Fibroblast of lung (primary cell): ENCODE measurements around the gene HMMR. TPM values are rescaled to one million over a fixed set of nuclear protein-coding genes. Genes with fewer than 3 reads are reported as not detected.

ENCODE experiments used
- DNase-seq, 2 donors: peaks; one replicate each; pipeline versions ENCODE4 v3.0.0 to v3.0.0-alpha.2; 2010; ENCODE audit warnings: low read depth in 2 of 2
- H2AFZ ChIP-seq: 2 replicates; pipeline ENCODE4 v1.5.1; 2012; ENCODE audit warnings: low read length, control low read depth, inconsistent platforms
- H3K27ac ChIP-seq: 2 replicates; pipeline ENCODE4 v1.5.1; 2011; ENCODE audit warnings: low read length, control low read depth; ENCODE audit not compliant: insufficient read depth
- H3K27me3 ChIP-seq: 2 replicates; pipeline ENCODE4 v1.5.1; 2011; ENCODE audit warnings: mild to moderate bottlenecking, low read length; ENCODE audit not compliant: control insufficient read depth, insufficient read depth
- H3K36me3 ChIP-seq: 2 replicates; pipeline ENCODE4 v1.5.1; 2011; ENCODE audit warnings: low read length; ENCODE audit not compliant: control insufficient read depth, insufficient read depth
- H3K4me1 ChIP-seq: 2 replicates; pipeline ENCODE4 v1.5.1; 2011; ENCODE audit warnings: low read length; ENCODE audit not compliant: control insufficient read depth, insufficient read depth; ENCODE audit errors: extremely low read depth
- H3K4me2 ChIP-seq: 2 replicates; pipeline ENCODE4 v1.5.1; 2011; ENCODE audit warnings: low read length, control low read depth; ENCODE audit not compliant: insufficient read depth; ENCODE audit errors: extremely low read depth
- H3K4me3 ChIP-seq, 4 experiments: fragments of 200-600 bp in 1 of 4; sonication (generic) in 1 of 4; replicated peaks in 1 of 4; 2 replicates each; pipeline ENCODE4 v1.5.1; 2011 to 2016; ENCODE audit warnings: low read length in 4 of 4, low read depth in 3 of 4, mild to moderate bottlenecking in 3 of 4, control low read depth in 2 of 4, inconsistent platforms in 1 of 4, mixed read lengths in 1 of 4; ENCODE audit not compliant: insufficient read depth in 1 of 4; ENCODE audit errors: control extremely low read depth in 1 of 4
- H3K79me2 ChIP-seq: 2 replicates; pipeline ENCODE4 v1.5.1; 2012; ENCODE audit warnings: mild to moderate bottlenecking, low read length, inconsistent platforms; ENCODE audit not compliant: control insufficient read depth, insufficient read depth
- H3K9ac ChIP-seq: 2 replicates; pipeline ENCODE4 v1.5.1; 2011; ENCODE audit warnings: mild to moderate bottlenecking, low read length, control low read depth; ENCODE audit not compliant: insufficient read depth
- H3K9me3 ChIP-seq: 2 replicates; pipeline ENCODE4 v1.5.1; 2012; ENCODE audit warnings: low read depth, low read length; ENCODE audit not compliant: control insufficient read depth, insufficient read depth
- H4K20me1 ChIP-seq: 2 replicates; pipeline ENCODE4 v1.5.1; 2011; ENCODE audit warnings: low read length; ENCODE audit not compliant: control insufficient read depth, insufficient read depth; ENCODE audit errors: extremely low read depth
- EZH2 ChIP-seq: IDR thresholded peaks from 2 replicates; pipeline ENCODE4 v1.5.1; 2012; ENCODE audit warnings: low read length, control low read depth, mild to moderate bottlenecking; ENCODE audit errors: missing control alignments
- polyA plus RNA-seq, 2 donors: library from polyadenylated mRNA; depleted of rRNA in 1 of 2; stranded (reverse) in 1 of 2; unstranded in 1 of 2; fragments of >200 nt; gene quantifications; 2 replicates each; pipeline ENCODE4 v1.2.1, GENCODE V29; 2011 to 2012; ENCODE audit warnings: missing spikeins in 1 of 2
- total RNA-seq: library from RNA; depleted of rRNA; stranded (reverse); fragments of >200 nt; gene quantifications from 2 replicates; pipeline ENCODE4 v1.2.1, GENCODE V29; 2014
- TF ChIP-seq, protein P1 (sequence below), 2 donors: IDR thresholded peaks in 1 of 2; conservative IDR thresholded peaks in 1 of 2; 1 replicate in 1 of 2; 2 replicates in 1 of 2; pipeline ENCODE4 v1.5.1; 2011 to 2012; ENCODE audit warnings: low read length in 2 of 2, control low read depth in 1 of 2, inconsistent platforms in 1 of 2, low read depth in 1 of 2, mild to moderate bottlenecking in 1 of 2

Gene HMMR
- total and polyA plus RNA-seq, 2 donors (not counting 1 experiment from before 2014, with no cell fraction given): 5.6 to 19.7 TPM

GRCh38 chr5:163467682-163468081 lies 7.2 kb downstream of the HMMR start:
- H2AFZ ChIP-seq: peak overlapping the region; percentile 33

GRCh38 chr5:163473635-163474243 lies 13.3 kb downstream of the HMMR start:
- no peak overlapping the region for H3K27ac ChIP-seq
- H3K36me3 ChIP-seq: no peaks in the 10 kb centered on the region
- H2AFZ ChIP-seq: no peak overlapping the region
- H3K9me3 ChIP-seq: no peaks in the 10 kb centered on the region
- no peaks in the 10 kb centered on the region for H3K27me3 ChIP-seq
- no peaks in the 10 kb centered on the region for H3K79me2 ChIP-seq
- no peak overlapping the region for H3K9ac ChIP-seq
- DNase-seq: peak; percentile 20 to 60
- no peaks in the 10 kb centered on the region for H3K4me1 ChIP-seq
- no peak overlapping the region for H3K4me2 ChIP-seq
- H4K20me1 ChIP-seq: no peaks in the 10 kb centered on the region
- TF ChIP-seq, protein P1, sequence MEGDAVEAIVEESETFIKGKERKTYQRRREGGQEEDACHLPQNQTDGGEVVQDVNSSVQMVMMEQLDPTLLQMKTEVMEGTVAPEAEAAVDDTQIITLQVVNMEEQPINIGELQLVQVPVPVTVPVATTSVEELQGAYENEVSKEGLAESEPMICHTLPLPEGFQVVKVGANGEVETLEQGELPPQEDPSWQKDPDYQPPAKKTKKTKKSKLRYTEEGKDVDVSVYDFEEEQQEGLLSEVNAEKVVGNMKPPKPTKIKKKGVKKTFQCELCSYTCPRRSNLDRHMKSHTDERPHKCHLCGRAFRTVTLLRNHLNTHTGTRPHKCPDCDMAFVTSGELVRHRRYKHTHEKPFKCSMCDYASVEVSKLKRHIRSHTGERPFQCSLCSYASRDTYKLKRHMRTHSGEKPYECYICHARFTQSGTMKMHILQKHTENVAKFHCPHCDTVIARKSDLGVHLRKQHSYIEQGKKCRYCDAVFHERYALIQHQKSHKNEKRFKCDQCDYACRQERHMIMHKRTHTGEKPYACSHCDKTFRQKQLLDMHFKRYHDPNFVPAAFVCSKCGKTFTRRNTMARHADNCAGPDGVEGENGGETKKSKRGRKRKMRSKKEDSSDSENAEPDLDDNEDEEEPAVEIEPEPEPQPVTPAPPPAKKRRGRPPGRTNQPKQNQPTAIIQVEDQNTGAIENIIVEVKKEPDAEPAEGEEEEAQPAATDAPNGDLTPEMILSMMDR (conservative IDR thresholded peaks at IDR 0.05 in 1 of 2, IDR thresholded peaks at IDR 0.05 in 1 of 2; ENCODE audit: low read depth in 1 of 2, low read length in 2 of 2): peak in 1 of 2 donors; percentile 40
- TF ChIP-seq EZH2: no peak
- H3K4me3 ChIP-seq: no peak overlapping the region

More at GRCh38 chr5:163467682-163468081, 7.2 kb downstream of the HMMR start:
- Histone ChIP-seq H3K9ac (no peak overlapping the region), H3K79me2 (peaks cover 15% of the 10 kb centered on the region), H3K4me2 (no peak overlapping the region), H3K4me1 (no peaks in the 10 kb centered on the region), H3K36me3 (no peaks in the 10 kb centered on the region), H3K9me3 (no peaks in the 10 kb centered on the region), H3K4me3 (no peak overlapping the region), H3K27ac (no peak overlapping the region), H4K20me1 (no peaks in the 10 kb centered on the region), H3K27me3 (no peaks in the 10 kb centered on the region)
- TF ChIP-seq, protein P1 (conservative IDR thresholded peaks at IDR 0.05 in 1 of 2, IDR thresholded peaks at IDR 0.05 in 1 of 2; ENCODE audit: low read depth in 1 of 2, low read length in 2 of 2): no peak
- no peak for TF ChIP-seq EZH2
- no peak for DNase-seq

GRCh38 chr5:163475411-163475810 lies 15.0 kb downstream of the HMMR start:
- H4K20me1 ChIP-seq: no peaks in the 10 kb centered on the region
- H3K4me3 ChIP-seq: no peak overlapping the region
- no peaks in the 10 kb centered on the region for H3K9me3 ChIP-seq
- H3K27me3 ChIP-seq: no peaks in the 10 kb centered on the region
- DNase-seq: no peak
- no peak overlapping the region for H2AFZ ChIP-seq
- H3K4me1 ChIP-seq: no peaks in the 10 kb centered on the region
- no peak for TF ChIP-seq EZH2
- TF ChIP-seq, protein P1 (conservative IDR thresholded peaks at IDR 0.05 in 1 of 2, IDR thresholded peaks at IDR 0.05 in 1 of 2; ENCODE audit: low read depth in 1 of 2, low read length in 2 of 2): no peak
- H3K9ac ChIP-seq: no peak overlapping the region
- H3K27ac ChIP-seq: no peak overlapping the region
- H3K4me2 ChIP-seq: no peak overlapping the region
- no peaks in the 10 kb centered on the region for H3K36me3 ChIP-seq
- H3K79me2 ChIP-seq: no peaks in the 10 kb centered on the region
